K562 (cell line): Measurements from ENCODE around the gene HOXC4. TPM values are rescaled to one million over a fixed set of nuclear protein-coding genes. Genes with fewer than 3 reads are reported as not detected.

ENCODE experiments used
- ATAC-seq: fragments of 200-7000 bp; cut with Tn5 transposase; 3 replicates; pipeline ENCODE4 v1.9.1; 2020; ENCODE audit warnings: moderate library complexity
- BruUV-seq: library from RNA; stranded (reverse); fragments of 400-500 nt; replicated peaks from 2 replicates; lab custom pipeline; 2021; lab: Mats Ljungman, UMichigan
- CTCF ChIA-PET: fragments of 300-600 bp; formaldehyde crosslinking; extraction: SDS; loops from one replicate; lab custom pipeline; 2021; ENCODE audit warnings: low intra/inter-chr PET ratio; lab: Yijun Ruan, JAX
- POLR2A ChIA-PET: fragments of 300-600, 350-650 bp; sonication (Branson Sonifier 250); formaldehyde crosslinking; extraction: SDS; loops from one replicate; lab custom pipeline; 2021; ENCODE audit warnings: antibody characterized with exemption, inconsistent platforms; lab: Yijun Ruan, JAX
- DNase-seq, 4 experiments: peaks; one replicate each; pipeline versions ENCODE4 v3.0.0 to v3.0.0-alpha.2; 2011 to 2018; ENCODE audit warnings: low spot score in 3 of 4, mixed read lengths in 3 of 4; ENCODE audit errors: extremely low read depth in 1 of 4
- FAIRE-seq: peaks from 2 replicates; lab custom pipeline; 2011; peaks lifted over from hg19 to GRCh38; lab: Jason Lieb, UNC
- H2AFZ ChIP-seq: 2 replicates; pipeline ENCODE4 v1.6.0; 2011; ENCODE audit warnings: low read depth, low read length, control low read depth, inconsistent platforms
- H3K27ac ChIP-seq: fragments of 200-600 bp; 3 replicates; pipeline ENCODE4 v1.8.0; 2011; ENCODE audit warnings: low read depth, mild to moderate bottlenecking, control low read depth, inconsistent platforms, low read length, moderate library complexity, mixed read lengths; ENCODE audit errors: extremely low read depth
- H3K27me3 ChIP-seq, 2 experiments: fragments of 300-600 bp in 1 of 2; 2 replicates in 1 of 2; 3 replicates in 1 of 2; pipeline versions ENCODE4 v1.6.0 to v1.8.0; 2011; ENCODE audit warnings: inconsistent platforms in 2 of 2, low read length in 2 of 2, mild to moderate bottlenecking in 1 of 2, mixed read lengths in 1 of 2, moderate library complexity in 1 of 2; ENCODE audit not compliant: control insufficient read depth in 2 of 2, insufficient read depth in 2 of 2
- H3K36me3 ChIP-seq: fragments of 300-600 bp; 3 replicates; pipeline ENCODE4 v1.8.0; 2011; ENCODE audit warnings: mild to moderate bottlenecking, low read length, inconsistent platforms; ENCODE audit not compliant: control insufficient read depth, insufficient read depth
- H3K4me1 ChIP-seq, 2 experiments: fragments of 200-600 bp in 1 of 2; replicated peaks in 1 of 2; 2 replicates in 1 of 2; 3 replicates in 1 of 2; pipeline versions ENCODE4 v1.5.1 to v1.8.0; 2011; ENCODE audit warnings: inconsistent platforms in 2 of 2, low read length in 2 of 2, mild to moderate bottlenecking in 1 of 2, mixed read lengths in 1 of 2, moderate library complexity in 1 of 2; ENCODE audit not compliant: control insufficient read depth in 2 of 2, insufficient read depth in 2 of 2
- H3K4me2 ChIP-seq: 2 replicates; pipeline ENCODE4 v1.6.1; 2011; ENCODE audit warnings: low read length, control low read depth, inconsistent platforms, mixed read lengths; ENCODE audit not compliant: insufficient read depth
- H3K4me3 ChIP-seq: fragments of 200-600 bp; sonication (generic), shearing (Covaris generic); 2 replicates; pipeline ENCODE4 v1.5.1; 2016; ENCODE audit warnings: control low read depth, inconsistent platforms
- H3K79me2 ChIP-seq: fragments of 200-600 bp; 3 replicates; pipeline ENCODE4 v1.8.0; 2011; ENCODE audit warnings: low read length, inconsistent platforms; ENCODE audit not compliant: control insufficient read depth, insufficient read depth
- H3K9ac ChIP-seq, 2 experiments: 2 replicates each; pipeline versions ENCODE4 v1.6.0 to v1.6.1; 2011; ENCODE audit warnings: low read depth in 2 of 2, low read length in 2 of 2, control low read depth in 1 of 2, inconsistent platforms in 1 of 2, mild to moderate bottlenecking in 1 of 2, mixed read lengths in 1 of 2; ENCODE audit not compliant: insufficient read depth in 1 of 2
- H3K9me1 ChIP-seq: one replicate; pipeline ENCODE4 v1.6.0; 2011; ENCODE audit warnings: inconsistent platforms, mild to moderate bottlenecking, low read length, moderate library complexity; ENCODE audit not compliant: control insufficient read depth, insufficient read depth
- H3K9me3 ChIP-seq: replicated peaks from 2 replicates; pipeline ENCODE4 v1.5.1; 2011; ENCODE audit warnings: low read depth, low read length, inconsistent platforms; ENCODE audit not compliant: control insufficient read depth, insufficient read depth
- H4K20me1 ChIP-seq: replicated peaks from 2 replicates; pipeline ENCODE4 v1.6.1; 2011; ENCODE audit warnings: low read length, inconsistent platforms, mixed read lengths; ENCODE audit not compliant: control insufficient read depth, insufficient read depth
- CLOCK ChIP-seq: fragments of 250-450 bp; sonication (Bioruptor Pico); IDR thresholded peaks from 2 replicates; pipeline ENCODE4 v1.4.0; 2020; ENCODE audit warnings: mild to moderate bottlenecking, moderate library complexity, borderline replicate concordance
- ELF4 ChIP-seq: fragments of 450-650 bp; formaldehyde crosslinking; IDR thresholded peaks from 2 replicates; pipeline ENCODE4 v1.4.0; 2022; ENCODE audit warnings: missing genetic modification characterization
- FOS ChIP-seq: IDR thresholded peaks from 3 replicates; pipeline ENCODE4 v1.6.1; 2011; ENCODE audit not compliant: insufficient read length; ENCODE audit errors: extremely low read depth
- MAFF ChIP-seq: IDR thresholded peaks from 2 replicates; pipeline ENCODE4 v1.6.1; 2012; ENCODE audit warnings: low read length, improper control_type of control experiment
- POLR2B ChIP-seq: fragments of 450-650 bp; IDR thresholded peaks from 2 replicates; pipeline ENCODE4 v1.6.1; 2018; ENCODE audit warnings: low read depth; ENCODE audit not compliant: partially characterized antibody
- RBM39 ChIP-seq: fragments of 200-400 bp; formaldehyde crosslinking; optimal IDR thresholded peaks from 2 replicates; pipeline ENCODE3; 2018; ENCODE audit warnings: low read depth, low read length
- ZNF239 ChIP-seq: fragments of 250-450 bp; sonication (Bioruptor Pico); IDR thresholded peaks from 2 replicates; pipeline ENCODE4 v1.4.0; 2020; ENCODE audit warnings: mild to moderate bottlenecking
- WGBS: fragments of 100-300 bp; shearing (Covaris generic); methylation state at CpG from one replicate; pipeline ENCODE4 v1.1.6; 2016; ENCODE audit warnings: low coverage, mixed read lengths; ENCODE audit not compliant: insufficient coverage; ENCODE audit errors: missing lambda C conversion rate; 5-methylcytosine and 5-hydroxymethylcytosine counted together
- in situ Hi-C: fragments of 300-500 bp; cut with MboI; formaldehyde crosslinking; loops from 4 replicates; pipeline ENCODE4 v1.15.0; 2018; ENCODE audit warnings: inconsistent platforms, mixed read lengths
- intact Hi-C: fragments of 100-400 bp; cut with micrococcal nuclease; formaldehyde crosslinking; loops from 2 replicates; pipeline ENCODE4 v1.14.2; 2022
- polyA plus RNA-seq, 8 experiments: library from polyadenylated mRNA; depleted of rRNA in 4 of 8; stranded (reverse) in 5 of 8; unstranded in 3 of 8; fragments of >200 nt; fragmentation: Nextera tagmentation in 2 of 8; fragmentation: Illumina TruSeq in 1 of 8; extraction: Ambion mirVana in 2 of 8; extraction: Trizol in 1 of 8; gene quantifications; 2 replicates each; pipeline versions ENCODE4 v1.2.1 to v1.2.3, GENCODE V29; 2011 to 2014; ENCODE audit warnings: inconsistent platforms in 1 of 8, missing spikeins in 1 of 8
- total RNA-seq, 7 experiments: library from RNA; depleted of rRNA in 6 of 7; stranded (reverse); fragments of >200 nt in 6 of 7; fragmentation: Illumina TruSeq in 2 of 7; extraction: Trizol in 2 of 7; gene quantifications; 2 replicates each; pipeline versions ENCODE4 v1.2.1 to v1.2.3, GENCODE V29; 2011 to 2021; ENCODE audit warnings: low replicate concordance in 1 of 7

HOXC4 gene
- total and polyA plus RNA-seq, 9 of the 15 experiments (the other 6 are each of a cell fraction or from before 2014, with no cell fraction given) = 0.06 to 1.5 (median 0.44) TPM; not detected in 1

- TF ChIP-seq CLOCK (no peak), POLR2B (no peak), RBM39 (no peak), ELF4 (no peak)
- TF ChIP-seq, all 486 proteins: peak for 52
Measured at GRCh38 chr12:54005853-54006558, 47.6 kb upstream of the HOXC4 start (continued).

- CTCF ChIA-PET = interaction anchor here (0.7 to 3.0 kb wide), 11 partner anchors 13 to 210 kb away, joined by 3 to 42 read pairs (median 8); partner anchors contain the start of genes HOXC10 and HOXC5
- peak overlapping the region; percentile 15; the same call in 1 of the 2 replicates for H2AFZ ChIP-seq
- peak overlapping the region; percentile 54; the same call in 1 of the 2 replicates for H3K4me2 ChIP-seq
- 80% methylated on average over 18 of the region's 22 CpGs for WGBS
- no peaks in the 10 kb centered on the region for H3K9me3 ChIP-seq
- in situ Hi-C loops (no loop called here), intact Hi-C loops (loop anchor here (1.0 to 2.0 kb wide), 3 partner anchors 26 to 185 kb away; partner anchors contain the start of gene HOXC5)
- H3K79me2 ChIP-seq = no peaks in the 10 kb centered on the region; the same call in 2 of the 3 replicates
- no peak for ATAC-seq
- TF ChIP-seq MAFF = no peak
- no peak for TF ChIP-seq ZNF239 (CRISPR knock-in tag)
- TF ChIP-seq FOS = no peak
- POLR2A ChIA-PET = interaction anchor here (0.6 to 1.7 kb wide), 7 partner anchors 10 to 274 kb away, joined by 3 to 10 read pairs (median 3); partner anchors contain the start of genes HNRNPA1 and SMUG1
- no TSS peak for BruUV-seq
- H3K9ac ChIP-seq = peak overlapping the region; percentile 17 to 79; a peak in 3 of 4 replicates
- DNase-seq = no peak
- no peaks in the 10 kb centered on the region for H3K27me3 ChIP-seq
- no peak for FAIRE-seq
- no peak overlapping the region for H3K4me3 ChIP-seq
- H3K9me1 ChIP-seq = no peaks in the 10 kb centered on the region
- H3K36me3 ChIP-seq = no peaks in the 10 kb centered on the region
- no peaks in the 10 kb centered on the region; the same call in 1 of the 2 replicates for H4K20me1 ChIP-seq
- no peak overlapping the region for H3K27ac ChIP-seq
- H3K4me1 ChIP-seq = peaks cover 22 to 41% of the 10 kb centered on the region in 2 experiments
Measured at GRCh38 chr12:54006559-54007220, 46.9 kb upstream of the HOXC4 start.
